ENCODE results near the gene WDFY4.

DNA sequence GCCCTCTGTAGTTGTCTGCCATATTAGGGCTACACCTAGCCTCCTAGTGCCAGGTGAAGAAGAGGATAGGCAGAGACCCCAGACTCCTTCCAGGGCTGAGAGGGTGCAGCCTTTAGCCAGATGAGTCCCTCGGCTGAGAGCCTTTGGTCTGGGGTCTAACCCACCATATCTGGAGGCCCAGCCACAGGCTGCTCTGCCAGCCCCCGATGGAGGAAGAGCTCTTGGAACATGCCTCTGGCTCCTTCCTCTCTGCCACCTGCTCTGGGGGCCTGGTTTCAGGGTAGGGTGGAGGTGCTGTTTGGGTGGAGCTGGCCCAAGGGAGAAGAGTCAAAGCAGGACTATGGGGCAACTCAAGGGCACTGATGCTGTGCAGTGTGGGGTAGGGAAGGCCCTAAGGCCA, 253.6 kb downstream of the WDFY4 start:
- TF ChIP-seq, protein P1, sequence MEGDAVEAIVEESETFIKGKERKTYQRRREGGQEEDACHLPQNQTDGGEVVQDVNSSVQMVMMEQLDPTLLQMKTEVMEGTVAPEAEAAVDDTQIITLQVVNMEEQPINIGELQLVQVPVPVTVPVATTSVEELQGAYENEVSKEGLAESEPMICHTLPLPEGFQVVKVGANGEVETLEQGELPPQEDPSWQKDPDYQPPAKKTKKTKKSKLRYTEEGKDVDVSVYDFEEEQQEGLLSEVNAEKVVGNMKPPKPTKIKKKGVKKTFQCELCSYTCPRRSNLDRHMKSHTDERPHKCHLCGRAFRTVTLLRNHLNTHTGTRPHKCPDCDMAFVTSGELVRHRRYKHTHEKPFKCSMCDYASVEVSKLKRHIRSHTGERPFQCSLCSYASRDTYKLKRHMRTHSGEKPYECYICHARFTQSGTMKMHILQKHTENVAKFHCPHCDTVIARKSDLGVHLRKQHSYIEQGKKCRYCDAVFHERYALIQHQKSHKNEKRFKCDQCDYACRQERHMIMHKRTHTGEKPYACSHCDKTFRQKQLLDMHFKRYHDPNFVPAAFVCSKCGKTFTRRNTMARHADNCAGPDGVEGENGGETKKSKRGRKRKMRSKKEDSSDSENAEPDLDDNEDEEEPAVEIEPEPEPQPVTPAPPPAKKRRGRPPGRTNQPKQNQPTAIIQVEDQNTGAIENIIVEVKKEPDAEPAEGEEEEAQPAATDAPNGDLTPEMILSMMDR (IDR thresholded peaks at IDR 0.05), result no peak
- TF ChIP-seq EP300 (IDR thresholded peaks at IDR 0.05), result no peak
- no peak for TF ChIP-seq POLR2A (IDR thresholded peaks at IDR 0.05)
- no peak for TF ChIP-seq POLR2AphosphoS5 (IDR thresholded peaks at IDR 0.05)

Data from gastroesophageal sphincter (tissue), 3 donors.